GM10266 (cell line): ENCODE results near the gene WDR20.

ENCODE experiments used
- DNase-seq: peaks from one replicate; pipeline ENCODE4 v3.0.0; 2012; ENCODE audit errors: extremely low spot score
- TF ChIP-seq, protein P1 (sequence below): IDR thresholded peaks from 2 replicates; pipeline ENCODE4 v1.5.1; 2012; ENCODE audit warnings: mild to moderate bottlenecking, low read depth; ENCODE audit not compliant: control insufficient read depth, insufficient read depth; ENCODE audit errors: missing control alignments

WDR20 gene

DNA sequence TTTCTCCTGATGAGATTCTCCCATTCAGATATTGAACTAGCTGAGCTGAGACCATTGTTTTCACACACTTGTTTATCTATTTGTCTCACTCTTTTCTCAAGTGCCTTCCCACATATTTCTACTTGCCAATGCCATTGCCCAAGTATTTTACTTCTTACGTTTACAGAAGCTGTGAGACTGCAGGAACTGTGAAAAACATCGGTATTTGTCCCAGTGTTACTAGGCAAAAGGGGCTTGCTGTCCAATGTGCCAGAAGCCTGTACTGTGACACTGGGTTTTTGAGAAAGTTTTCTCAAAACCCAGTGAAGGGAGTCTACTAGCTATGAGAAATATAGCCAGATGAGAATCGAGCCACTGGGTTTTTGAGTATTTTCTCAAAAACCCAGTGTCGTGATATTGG is 37.5 kb downstream of the WDR20 start:
- TF ChIP-seq, protein P1, sequence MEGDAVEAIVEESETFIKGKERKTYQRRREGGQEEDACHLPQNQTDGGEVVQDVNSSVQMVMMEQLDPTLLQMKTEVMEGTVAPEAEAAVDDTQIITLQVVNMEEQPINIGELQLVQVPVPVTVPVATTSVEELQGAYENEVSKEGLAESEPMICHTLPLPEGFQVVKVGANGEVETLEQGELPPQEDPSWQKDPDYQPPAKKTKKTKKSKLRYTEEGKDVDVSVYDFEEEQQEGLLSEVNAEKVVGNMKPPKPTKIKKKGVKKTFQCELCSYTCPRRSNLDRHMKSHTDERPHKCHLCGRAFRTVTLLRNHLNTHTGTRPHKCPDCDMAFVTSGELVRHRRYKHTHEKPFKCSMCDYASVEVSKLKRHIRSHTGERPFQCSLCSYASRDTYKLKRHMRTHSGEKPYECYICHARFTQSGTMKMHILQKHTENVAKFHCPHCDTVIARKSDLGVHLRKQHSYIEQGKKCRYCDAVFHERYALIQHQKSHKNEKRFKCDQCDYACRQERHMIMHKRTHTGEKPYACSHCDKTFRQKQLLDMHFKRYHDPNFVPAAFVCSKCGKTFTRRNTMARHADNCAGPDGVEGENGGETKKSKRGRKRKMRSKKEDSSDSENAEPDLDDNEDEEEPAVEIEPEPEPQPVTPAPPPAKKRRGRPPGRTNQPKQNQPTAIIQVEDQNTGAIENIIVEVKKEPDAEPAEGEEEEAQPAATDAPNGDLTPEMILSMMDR, result no peak
- DNase-seq, result no peak

DNA sequence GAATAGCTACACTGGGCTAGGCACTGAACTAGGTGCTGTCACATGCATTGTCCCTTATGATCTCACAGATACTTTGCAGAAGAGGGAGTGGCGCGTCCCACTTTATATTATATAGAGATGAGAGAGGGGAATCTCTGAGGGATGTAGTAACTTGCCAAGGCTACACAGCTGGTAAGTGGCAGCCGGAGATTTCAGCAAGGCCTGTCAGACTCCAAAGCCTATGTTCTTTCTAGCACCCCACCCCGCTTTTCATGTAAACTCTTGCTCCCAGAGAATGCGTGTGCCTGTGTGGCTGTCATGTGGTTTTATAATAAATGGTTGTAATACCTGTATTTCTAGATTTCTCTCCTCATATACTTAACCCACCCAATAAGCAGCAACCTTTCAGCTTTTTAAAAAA is 39.1 kb downstream of the WDR20 start:
- DNase-seq, result no peak
- TF ChIP-seq, protein P1, result no peak

DNA sequence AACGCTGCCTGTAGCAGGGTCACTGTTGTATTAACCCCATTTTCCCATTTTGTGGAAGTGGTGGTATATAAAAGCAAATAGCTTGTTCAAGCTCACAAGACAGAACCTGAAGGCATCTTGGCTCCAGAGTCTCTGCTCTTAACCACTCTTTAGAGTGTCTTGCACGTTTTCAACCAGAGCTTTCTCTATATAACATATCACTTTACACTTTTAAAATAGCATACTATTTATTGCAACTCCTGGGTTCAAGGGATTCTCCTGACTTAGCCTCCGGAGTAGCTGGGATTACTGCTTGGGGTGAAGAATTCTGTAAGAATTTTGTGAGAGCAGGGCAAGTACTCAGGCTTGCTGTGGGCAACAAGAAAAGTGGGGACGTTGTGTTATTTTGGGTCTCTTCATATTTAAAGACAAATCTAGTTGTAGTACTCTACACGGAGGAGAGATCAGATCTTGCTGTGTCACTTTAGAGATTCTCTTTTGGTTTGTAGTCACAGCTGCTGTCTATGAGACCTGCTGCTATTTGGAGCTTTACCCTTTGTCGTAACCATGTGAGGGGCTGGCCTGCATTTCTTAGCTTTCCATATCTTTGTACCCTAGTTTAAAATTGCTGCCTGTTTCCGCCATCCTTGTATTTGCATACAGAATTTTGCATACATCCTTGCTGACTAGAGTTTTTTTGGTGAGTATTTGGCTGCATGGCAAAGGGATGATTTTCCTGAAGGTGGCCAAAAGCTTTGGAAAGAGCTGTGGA is 40.7 kb downstream of the WDR20 start:
- TF ChIP-seq, protein P1, result no peak
- no peak for DNase-seq

- DNase-seq, result no peak
- TF ChIP-seq, protein P1, result no peak
Measured at GRCh38 chr14:102181187-102181586, 41.5 kb downstream of the WDR20 start.

DNA sequence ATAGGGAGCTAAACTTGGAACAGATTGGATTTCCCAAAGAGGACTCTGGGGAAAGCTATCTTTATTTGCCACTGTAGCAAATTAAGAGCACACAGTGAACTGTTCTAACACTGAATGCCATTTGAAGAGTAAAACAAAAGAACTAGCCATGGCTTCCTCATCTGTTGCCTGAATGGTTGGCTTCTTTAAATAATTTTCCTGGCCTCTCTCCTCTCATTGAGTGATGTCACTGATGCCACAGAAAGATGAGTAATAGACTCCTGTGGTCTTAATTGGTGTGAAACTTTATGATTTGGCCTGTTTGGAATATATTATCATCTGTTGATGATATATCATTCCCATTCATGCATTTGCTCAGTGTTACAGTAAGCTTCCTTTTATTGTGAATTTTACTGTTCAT is 42.5 kb downstream of the WDR20 start:
- TF ChIP-seq, protein P1, result no peak
- DNase-seq, result no peak

- TF ChIP-seq, protein P1, result no peak
- no peak for DNase-seq
Measured at GRCh38 chr14:102182936-102183619, 43.4 kb downstream of the WDR20 start.

- no peak for DNase-seq
- TF ChIP-seq, protein P1, result no peak
Measured at GRCh38 chr14:102183886-102184285, 44.2 kb downstream of the WDR20 start.
